GM19395 (cell line): ENCODE results near the gene WBP1L.
"Not testable (repeated sequence)": the region's sequence is repeated elsewhere in the genome, so short reads cannot be mapped to it uniquely, and the experiment has no call there.

Experiments used
- ATAC-seq: cut with Tn5 transposase; IDR thresholded peaks from one replicate; pipeline ENCODE4 v1.9.1; 2021; ENCODE audit warnings: mild to moderate bottlenecking, moderate library complexity; ENCODE audit not compliant: unreplicated experiment

Gene WBP1L

GRCh38 chr10:102834143-102834542 lies 90.4 kb downstream of the WBP1L start:
- ATAC-seq: no peak

GRCh38 chr10:102835007-102835482 lies 91.3 kb downstream of the WBP1L start:
- no peak for ATAC-seq

- ATAC-seq: no peak
Measured at GRCh38 chr10:102837230-102837721, 93.5 kb downstream of the WBP1L start, which contains the start of gene CYP17A1. Gene CYP17A1, minus strand, starts transcription at chr10:102837413. Its CDS starts 52 bp downstream, at chr10:102837361.

- not testable (repeated sequence) for ATAC-seq
Measured at GRCh38 chr10:102838276-102838927, 94.7 kb downstream of the WBP1L start.

GRCh38 chr10:102841827-102842345 lies 98.1 kb downstream of the WBP1L start:
- no peak for ATAC-seq

DNA sequence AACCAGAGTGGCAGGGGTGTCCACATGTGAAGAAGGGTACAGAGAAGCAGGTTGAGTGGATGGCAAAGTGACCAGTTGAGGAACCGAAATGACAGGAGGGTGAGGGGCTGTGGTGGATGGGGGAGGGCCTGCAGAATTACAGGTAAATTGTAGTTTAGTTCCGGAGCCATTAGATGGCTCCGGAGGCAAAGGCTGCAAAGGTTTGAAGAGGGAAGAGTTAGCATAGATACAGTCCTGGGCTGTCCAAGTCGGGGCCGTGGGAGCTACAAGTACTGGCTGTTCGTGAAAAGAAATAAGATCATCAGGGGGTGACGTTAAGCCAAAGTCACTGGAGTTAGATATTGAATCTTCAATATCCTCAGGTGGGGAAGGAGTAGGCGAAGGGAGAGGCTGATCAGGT lies 99.4 kb downstream of the WBP1L start:
- not testable (repeated sequence) for ATAC-seq

- ATAC-seq: not testable (repeated sequence)
Measured at GRCh38 chr10:102844190-102844776, 100.5 kb downstream of the WBP1L start.

- no peak for ATAC-seq
Measured at GRCh38 chr10:102845352-102845902, 101.7 kb downstream of the WBP1L start.

DNA sequence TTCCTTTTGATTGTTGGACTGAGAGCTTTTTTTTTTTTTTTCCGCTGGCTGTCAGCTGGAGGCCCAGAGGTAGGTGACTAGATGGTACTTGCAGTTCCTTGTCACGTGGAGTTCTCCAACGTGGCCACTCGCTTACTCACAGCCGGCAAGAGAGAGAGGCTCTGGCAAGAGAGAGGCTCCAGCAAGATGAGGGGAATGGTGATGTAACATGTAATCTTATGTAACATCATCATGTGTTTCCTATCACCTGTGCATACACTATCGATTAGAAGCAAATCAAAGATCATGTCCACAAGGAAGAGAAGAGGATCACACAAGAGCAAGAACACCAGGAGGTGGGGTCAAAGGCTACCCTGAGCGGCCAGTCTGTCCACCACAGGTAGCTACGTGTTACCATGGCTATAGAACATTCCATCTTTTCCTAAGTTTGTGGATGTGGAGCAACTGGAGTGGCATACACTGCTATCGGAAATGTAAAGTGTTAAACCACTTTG lies 106.3 kb downstream of the WBP1L start:
- ATAC-seq: no peak

DNA sequence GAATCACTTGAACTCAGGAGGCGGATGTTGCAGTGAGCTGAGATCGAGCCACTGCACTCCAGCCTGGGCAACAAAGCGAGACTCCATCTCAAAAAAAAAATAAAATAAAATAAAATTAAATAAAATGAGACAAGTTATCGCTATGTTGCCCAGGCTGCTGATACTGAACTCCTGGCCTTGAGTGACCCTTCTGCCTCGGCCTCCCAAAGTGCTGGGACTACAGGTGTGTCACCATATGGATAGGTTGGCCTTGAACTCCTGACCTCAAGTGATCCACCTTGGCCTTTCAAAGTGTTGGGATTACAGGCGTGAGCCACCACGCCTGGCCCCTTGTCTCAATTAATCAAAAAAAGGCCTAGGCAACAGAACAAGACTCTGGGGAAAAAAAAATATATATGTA lies 109.5 kb downstream of the WBP1L start:
- not testable (repeated sequence) for ATAC-seq

DNA sequence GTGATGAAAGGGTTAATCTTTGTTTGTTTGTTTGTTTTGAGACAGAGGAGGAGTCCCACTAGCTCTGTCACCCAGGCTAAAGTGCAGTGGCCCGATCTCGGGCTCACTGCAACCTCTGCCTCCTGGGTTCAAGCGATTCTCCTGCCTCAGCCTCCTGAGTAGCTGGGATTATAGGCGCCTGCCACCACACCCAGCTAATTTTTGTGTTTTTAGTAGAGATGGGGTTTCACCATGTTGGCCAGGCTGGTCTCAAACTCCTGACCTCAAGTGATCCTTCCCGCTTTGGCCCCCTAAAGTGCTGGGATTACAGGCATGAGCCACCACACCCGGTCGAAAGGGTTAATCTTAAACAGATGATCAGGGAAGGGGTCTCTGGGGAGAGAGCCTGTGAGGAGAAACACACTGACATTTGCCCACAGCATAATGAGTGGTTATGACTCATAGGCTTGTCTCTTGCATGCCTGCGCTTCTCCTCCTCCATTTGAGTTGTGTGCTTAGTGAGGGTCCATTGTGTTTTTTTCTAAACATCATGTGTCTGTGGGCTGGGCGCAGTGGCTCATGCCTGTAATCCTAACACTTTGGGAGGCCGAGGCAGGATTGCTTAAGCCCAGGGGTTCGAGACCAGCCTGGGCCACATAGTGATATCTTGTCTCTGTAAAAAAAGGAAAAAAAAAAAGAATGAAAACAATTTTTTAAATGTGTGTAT lies 112.1 kb downstream of the WBP1L start:
- ATAC-seq: not testable (repeated sequence)

DNA sequence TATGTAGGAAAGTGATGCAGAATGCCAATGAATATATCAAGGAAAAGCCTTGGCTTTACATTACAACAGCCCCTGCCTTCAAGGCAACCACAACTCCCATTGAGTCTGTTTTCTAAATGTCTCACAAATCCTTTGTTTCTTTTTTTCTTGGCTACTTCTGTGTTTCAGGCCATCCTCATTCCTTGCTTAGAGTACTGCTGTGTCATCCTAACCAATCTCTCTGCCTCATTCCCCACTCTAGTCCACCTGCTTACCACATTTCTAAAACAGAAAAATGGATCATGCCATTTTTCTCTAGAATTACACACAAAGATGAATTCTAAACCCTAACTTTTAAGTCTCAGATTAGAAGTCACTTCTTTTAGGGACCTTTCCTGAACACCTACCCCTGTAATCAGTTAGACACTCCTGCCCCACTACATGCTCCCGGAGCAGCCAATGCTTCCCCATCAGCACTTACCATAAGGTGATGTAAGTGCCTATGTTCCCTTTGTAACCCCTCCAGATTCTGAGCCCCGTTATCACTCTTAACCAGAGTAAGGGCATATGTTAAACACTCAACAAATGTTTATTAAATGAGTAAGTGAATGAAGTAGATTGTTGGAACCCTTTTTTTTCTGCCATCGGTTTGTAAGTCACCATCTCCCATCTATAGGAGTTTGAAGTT lies 113.1 kb downstream of the WBP1L start:
- no peak for ATAC-seq

DNA sequence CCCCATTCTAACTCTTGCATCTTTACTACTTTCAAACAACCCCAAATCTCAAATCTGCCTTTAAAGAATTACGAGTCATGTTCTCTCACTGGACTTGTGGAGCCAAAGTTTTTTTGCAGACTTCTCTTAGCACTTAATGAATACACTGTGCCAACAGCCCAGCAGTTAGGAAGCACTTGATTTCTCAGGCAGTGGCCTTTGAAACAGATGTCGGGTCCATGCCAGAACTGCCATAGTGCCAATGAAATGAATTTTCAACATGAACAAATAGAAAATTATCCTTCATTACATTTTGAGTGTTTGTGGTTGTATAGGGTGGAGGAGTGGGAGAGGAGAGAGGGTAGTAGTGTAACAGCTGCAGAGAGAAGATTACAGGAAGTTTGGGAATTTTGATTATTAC lies 116.2 kb downstream of the WBP1L start:
- no peak for ATAC-seq

DNA sequence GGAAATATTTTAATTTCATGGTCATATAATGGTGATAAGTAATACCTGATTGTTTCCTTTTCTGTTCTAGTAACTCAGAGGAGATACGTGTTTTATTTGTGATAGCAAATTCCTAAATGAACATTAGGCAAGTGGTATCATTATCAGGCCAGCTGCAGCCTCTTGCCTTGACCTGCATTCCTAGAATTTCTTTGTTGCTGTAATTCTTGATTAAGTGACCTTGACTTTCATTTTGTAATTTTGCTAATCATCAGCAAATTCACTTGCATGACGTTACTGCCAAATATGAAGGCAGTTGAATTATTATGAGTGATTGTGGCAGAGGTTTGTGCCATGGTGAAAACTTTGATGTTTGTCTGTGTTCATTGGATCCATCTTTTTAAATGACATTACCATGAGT lies 119.9 kb downstream of the WBP1L start:
- no peak for ATAC-seq

- no peak for ATAC-seq
Measured at GRCh38 chr10:102865620-102866019, 121.9 kb downstream of the WBP1L start.
